Naive thymus-derived CD4-positive, alpha-beta T cell (primary cell): Measurements from ENCODE around the gene CDC42SE2. TPM values are rescaled to one million over a fixed set of nuclear protein-coding genes. Genes with fewer than 3 reads are reported as not detected.

Experiments used
- ATAC-seq: fragments of 150-1000 bp; cut with Tn5 transposase; 2 replicates; pipeline ENCODE4 v1.10.0; 2021; ENCODE audit warnings: mild to moderate bottlenecking, moderate library complexity
- CTCF ChIA-PET: fragments of 350-600 bp; sonication (Branson Sonifier 250); formaldehyde crosslinking; loops from one replicate; lab custom pipeline; 2021; ENCODE audit warnings: antibody characterized with exemption; lab: Charles Lee
- POLR2A ChIA-PET: fragments of 350-600 bp; sonication (Branson Sonifier 250); formaldehyde crosslinking; loops from one replicate; lab custom pipeline; 2021; ENCODE audit warnings: antibody characterized with exemption, inconsistent platforms; lab: Charles Lee
- DNase-seq, 9 donors: peaks; one replicate each; pipeline versions ENCODE4 v3.0.0 to v3.0.0-alpha.2; 2020 to 2022; ENCODE audit warnings: mixed read lengths in 1 of 9
- H3K27ac ChIP-seq: one replicate; pipeline ENCODE4 v1.7.0; 2013; ENCODE audit warnings: mild to moderate bottlenecking, low read depth, low read length, moderate library complexity
- H3K27me3 ChIP-seq, 2 donors: one replicate each; pipeline ENCODE4 v1.7.0; 2013; ENCODE audit warnings: low read length in 2 of 2, mild to moderate bottlenecking in 2 of 2, moderate library complexity in 2 of 2; ENCODE audit not compliant: control insufficient read depth in 2 of 2, insufficient read depth in 2 of 2
- H3K36me3 ChIP-seq, 3 experiments: 1 replicate in 2 of 3; 2 replicates in 1 of 3; pipeline ENCODE4 v1.7.0; 2013; ENCODE audit warnings: low read length in 3 of 3, mild to moderate bottlenecking in 3 of 3, moderate library complexity in 1 of 3; ENCODE audit not compliant: insufficient read depth in 3 of 3, control insufficient read depth in 2 of 3
- H3K4me1 ChIP-seq, 2 donors: one replicate each; pipeline ENCODE4 v1.7.0; 2013; ENCODE audit warnings: low read length in 2 of 2, mild to moderate bottlenecking in 2 of 2, moderate library complexity in 1 of 2; ENCODE audit not compliant: control insufficient read depth in 2 of 2, insufficient read depth in 2 of 2
- H3K4me3 ChIP-seq: 2 replicates; pipeline ENCODE4 v1.7.0; 2013; ENCODE audit warnings: mild to moderate bottlenecking, low read length
- H3K9me3 ChIP-seq, 3 experiments: 1 replicate in 2 of 3; 2 replicates in 1 of 3; pipeline ENCODE4 v1.7.0; 2013; ENCODE audit warnings: low read length in 3 of 3; ENCODE audit not compliant: control insufficient read depth in 2 of 3
- H3K27ac Mint-ChIP-seq, 9 donors: one replicate each; pipeline ENCODE4 v1.8.0; 2020 to 2022; ENCODE audit warnings: mixed read lengths in 9 of 9, mild to moderate bottlenecking in 8 of 9, moderate library complexity in 5 of 9, inconsistent platforms in 2 of 9
- H3K27me3 Mint-ChIP-seq, 5 donors: one replicate each; pipeline ENCODE4 v1.8.0; 2021 to 2022; ENCODE audit warnings: mixed read lengths in 5 of 5, mild to moderate bottlenecking in 1 of 5
- H3K36me3 Mint-ChIP-seq, 5 donors: one replicate each; pipeline ENCODE4 v1.8.0; 2020 to 2022; ENCODE audit warnings: mixed read lengths in 5 of 5, mild to moderate bottlenecking in 3 of 5, inconsistent platforms in 1 of 5
- H3K4me1 Mint-ChIP-seq, 7 donors: one replicate each; pipeline ENCODE4 v1.8.0; 2020 to 2022; ENCODE audit warnings: mixed read lengths in 7 of 7, mild to moderate bottlenecking in 3 of 7, inconsistent platforms in 1 of 7
- H3K4me3 Mint-ChIP-seq, 10 donors: one replicate each; pipeline ENCODE4 v1.8.0; 2020 to 2022; ENCODE audit warnings: mild to moderate bottlenecking in 10 of 10, mixed read lengths in 10 of 10, moderate library complexity in 6 of 10, inconsistent platforms in 2 of 10
- H3K9me3 Mint-ChIP-seq, 11 donors: one replicate each; pipeline ENCODE4 v1.8.0; 2020 to 2022; ENCODE audit warnings: mixed read lengths in 11 of 11, mild to moderate bottlenecking in 4 of 11, inconsistent platforms in 1 of 11, moderate library complexity in 1 of 11
- intact Hi-C, 2 donors: fragments of 100-400 bp; cut with micrococcal nuclease; formaldehyde crosslinking; loops; one replicate each; pipeline ENCODE4 v1.15.1; 2023
- polyA plus RNA-seq, 2 donors: library from polyadenylated mRNA; unstranded; fragments of 300-500 nt; fragmentation: Illumina TruSeq; gene quantifications; one replicate each; pipeline ENCODE4 v1.2.3, GENCODE V29; 2021
- total RNA-seq, 6 experiments: library from RNA in 5 of 6; stranded (reverse) in 5 of 6; gene quantifications; 1 replicate in 5 of 6; 2 replicates in 1 of 6; pipeline ENCODE4 v1.2.3 and lab custom pipeline; 2021 to 2026

Gene CDC42SE2
- total and polyA plus RNA-seq, 7 experiments from 2014 or later = 143 to 482 (median 244) TPM

- peaks cover 50 to 82% of the 10 kb centered on the region in 2 donors for H3K4me1 ChIP-seq
- no peak for DNase-seq
- H3K4me3 ChIP-seq = no peak overlapping the region
- Mint-ChIP-seq H3K27ac (peak overlapping the region in 3 of 9 donors; percentile 64 to 71 (median 65)), H3K36me3 (peaks cover 3 to 31% (median 24%) of the 10 kb centered on the region in 5 donors), H3K27me3 (no peaks in the 10 kb centered on the region), H3K9me3 (peaks cover 0 to 3% (median 0%) of the 10 kb centered on the region in 11 donors), H3K4me1 (peaks cover 57 to 86% (median 75%) of the 10 kb centered on the region in 7 donors), H3K4me3 (peak overlapping the region in 2 of 10 donors; percentile 34 to 61)
- no peaks in the 10 kb centered on the region for H3K27me3 ChIP-seq
- peaks cover 0 to 8% (median 0%) of the 10 kb centered on the region in 3 experiments for H3K36me3 ChIP-seq
- no peaks in the 10 kb centered on the region for H3K9me3 ChIP-seq
- no peak overlapping the region for H3K27ac ChIP-seq
- ChIA-PET CTCF (interaction anchor here (0.6 kb wide), 1 partner anchor 46 kb away, joined by 3 read pairs; no protein-coding TSS in a partner anchor), POLR2A (interaction anchor here (0.6 to 1.1 kb wide), 5 partner anchors 16 to 174 kb away, joined by 3 read pairs; no protein-coding TSS in a partner anchor)
- intact Hi-C loops = loop anchor here (2.0 to 5.0 kb wide), 3 partner anchors 17 to 36 kb away; partner anchors contain the start of gene CDC42SE2 (in 1 of the 2)
- ATAC-seq = no peak
Observed at GRCh38 chr5:131297886-131298285, 34.0 kb downstream of the CDC42SE2 start.

DNA sequence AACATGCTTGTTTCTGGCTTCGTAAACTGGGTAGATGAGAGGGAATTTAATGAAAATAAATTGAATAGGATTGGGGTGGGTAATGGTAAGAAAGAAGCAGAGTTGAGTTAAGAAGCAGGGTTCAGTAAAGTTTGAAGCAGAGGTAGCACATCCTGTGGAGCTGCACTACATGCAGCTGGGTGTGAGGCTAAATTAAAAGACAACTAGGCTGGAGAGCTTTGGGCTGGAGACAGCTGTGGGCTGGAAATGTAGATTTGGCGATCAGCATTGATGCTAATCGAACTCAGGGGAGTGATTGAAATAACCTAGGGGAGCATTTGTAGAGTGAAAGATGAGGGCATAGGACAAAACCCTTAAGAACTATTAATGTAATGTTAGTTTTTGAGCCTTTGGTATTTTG is 35.6 kb downstream of the CDC42SE2 start:
- POLR2A ChIA-PET = interaction anchor here (0.6 to 1.4 kb wide), 5 partner anchors 9 to 89 kb away, joined by 3 to 5 read pairs (median 3); no protein-coding TSS in a partner anchor
- Mint-ChIP-seq H3K36me3 (peaks cover 3 to 28% (median 17%) of the 10 kb centered on the region in 5 donors), H3K27me3 (no peaks in the 10 kb centered on the region), H3K27ac (peak overlapping the region; percentile 33 to 90 (median 68)), H3K4me3 (peak overlapping the region; percentile 47 to 82 (median 61)), H3K9me3 (peaks cover 0 to under 1% (median 0%) of the 10 kb centered on the region in 11 donors), H3K4me1 (peaks cover 58 to 86% (median 73%) of the 10 kb centered on the region in 7 donors)
- Histone ChIP-seq H3K36me3 (peaks cover 0 to 8% (median 0%) of the 10 kb centered on the region in 3 experiments), H3K4me1 (peaks cover 46 to 72% of the 10 kb centered on the region in 2 donors), H3K27ac (peak overlapping the region; percentile 28), H3K9me3 (no peaks in the 10 kb centered on the region), H3K4me3 (no peak overlapping the region), H3K27me3 (no peaks in the 10 kb centered on the region)
- intact Hi-C loops = loop anchor here (1.0 to 5.0 kb wide), 3 partner anchors 10 to 37 kb away; partner anchors contain the start of gene CDC42SE2 (in 1 of the 2)
- CTCF ChIA-PET = no interaction called here
- DNase-seq (peak in 1 of 9 donors; percentile 27), ATAC-seq (no peak)

DNA sequence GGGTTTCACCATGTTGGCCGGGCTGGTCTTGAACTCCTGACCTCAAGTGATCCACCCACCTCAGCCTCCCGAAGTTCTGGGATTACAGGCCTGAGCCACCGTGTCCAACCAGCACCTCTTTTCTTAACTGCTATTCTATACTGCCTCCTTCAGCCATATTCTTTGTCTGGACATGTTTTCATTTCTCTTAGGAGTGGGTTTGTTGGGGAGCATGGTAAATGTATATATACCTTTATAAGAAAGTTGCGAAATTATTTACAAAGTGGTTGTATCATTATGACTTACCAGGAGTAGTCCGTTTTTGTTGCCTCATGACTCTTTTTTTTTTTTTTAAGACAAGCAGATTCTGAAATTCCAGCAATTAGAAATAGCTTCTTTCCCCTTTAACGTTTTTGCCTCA is 38.7 kb downstream of the CDC42SE2 start:
- intact Hi-C loops = loop anchor here (2.0 to 5.0 kb wide), 2 partner anchors 22 to 40 kb away; no protein-coding TSS in a partner anchor
- CTCF ChIA-PET = no interaction called here
- H3K4me1 Mint-ChIP-seq = peaks cover 51 to 81% (median 70%) of the 10 kb centered on the region in 7 donors

GRCh38 chr5:131303537-131303936 is 39.7 kb downstream of the CDC42SE2 start:
- intact Hi-C loops = loop anchor here (1.0 to 5.0 kb wide), 3 partner anchors 14 to 39 kb away; no protein-coding TSS in a partner anchor
- H3K27ac Mint-ChIP-seq = peak overlapping the region in 6 of 9 donors; percentile 2 to 62 (median 36)
- POLR2A ChIA-PET = interaction anchor here (0.6 to 1.6 kb wide), 4 partner anchors 10 to 114 kb away, joined by 3 to 5 read pairs (median 4); partner anchors contain the start of gene CDC42SE2
- peaks cover 53 to 77% (median 71%) of the 10 kb centered on the region in 7 donors for H3K4me1 Mint-ChIP-seq
- Histone ChIP-seq H3K9me3 (no peaks in the 10 kb centered on the region), H3K4me1 (peaks cover 45 to 55% of the 10 kb centered on the region in 2 donors), H3K36me3 (peaks cover 0 to 3% (median 0%) of the 10 kb centered on the region in 3 experiments), H3K27me3 (no peaks in the 10 kb centered on the region), H3K27ac (peak overlapping the region; percentile 23), H3K4me3 (no peak overlapping the region)
- peaks cover 0 to 39% (median 18%) of the 10 kb centered on the region in 5 donors for H3K36me3 Mint-ChIP-seq
- no peak for DNase-seq
- H3K27me3 Mint-ChIP-seq = no peaks in the 10 kb centered on the region
- no peak for ATAC-seq
- CTCF ChIA-PET = no interaction called here
- H3K4me3 Mint-ChIP-seq = peak overlapping the region in 5 of 10 donors; percentile 0 to 46 (median 28)
- peaks cover 0 to 7% (median 0%) of the 10 kb centered on the region in 11 donors for H3K9me3 Mint-ChIP-seq

More for the DNA sequence above, 38.7 kb downstream of the CDC42SE2 start:
- Mint-ChIP-seq H3K4me3 (peak overlapping the region in 8 of 10 donors; percentile 0 to 61 (median 36)), H3K27ac (peak overlapping the region in 7 of 9 donors; percentile 12 to 90 (median 56)), H3K27me3 (no peaks in the 10 kb centered on the region), H3K9me3 (peaks cover 0 to 5% (median 0%) of the 10 kb centered on the region in 11 donors), H3K36me3 (peaks cover 0 to 35% (median 18%) of the 10 kb centered on the region in 5 donors)
- Histone ChIP-seq H3K27me3 (no peaks in the 10 kb centered on the region), H3K4me3 (no peak overlapping the region), H3K27ac (no peak overlapping the region), H3K4me1 (peaks cover 51 to 64% of the 10 kb centered on the region in 2 donors), H3K36me3 (peaks cover 0 to 8% (median 0%) of the 10 kb centered on the region in 3 experiments), H3K9me3 (no peaks in the 10 kb centered on the region)
- POLR2A ChIA-PET = interaction anchor here (1.5 kb wide), 1 partner anchor 9 kb away, joined by 3 read pairs; no protein-coding TSS in a partner anchor
- DNase-seq (no peak), ATAC-seq (no peak)

- Histone ChIP-seq H3K36me3 (no peaks in the 10 kb centered on the region), H3K4me1 (peaks cover 36 to 46% of the 10 kb centered on the region in 2 donors), H3K4me3 (no peak overlapping the region), H3K27ac (peak overlapping the region; percentile 14), H3K27me3 (no peaks in the 10 kb centered on the region), H3K9me3 (no peaks in the 10 kb centered on the region)
- Mint-ChIP-seq H3K27me3 (no peaks in the 10 kb centered on the region), H3K4me1 (peaks cover 44 to 77% (median 62%) of the 10 kb centered on the region in 7 donors), H3K4me3 (peak overlapping the region; percentile 2 to 62 (median 52)), H3K27ac (peak overlapping the region in 8 of 9 donors; percentile 35 to 84 (median 68)), H3K9me3 (peaks cover 0 to 7% (median 0%) of the 10 kb centered on the region in 11 donors), H3K36me3 (peaks cover 0 to 38% (median 17%) of the 10 kb centered on the region in 5 donors)
- POLR2A ChIA-PET = interaction anchor here (0.7 to 1.6 kb wide), 3 partner anchors 34 to 43 kb away, joined by 3 to 5 read pairs (median 3); partner anchors contain the start of gene CDC42SE2
- CTCF ChIA-PET = no interaction called here
- ATAC-seq = no peak
- no peak for DNase-seq
- intact Hi-C loops = loop anchor here in 1 of 2 donors (5.0 kb wide), 1 partner anchor 38 kb away; no protein-coding TSS in a partner anchor
Observed at GRCh38 chr5:131304414-131304813, 40.6 kb downstream of the CDC42SE2 start.

DNA sequence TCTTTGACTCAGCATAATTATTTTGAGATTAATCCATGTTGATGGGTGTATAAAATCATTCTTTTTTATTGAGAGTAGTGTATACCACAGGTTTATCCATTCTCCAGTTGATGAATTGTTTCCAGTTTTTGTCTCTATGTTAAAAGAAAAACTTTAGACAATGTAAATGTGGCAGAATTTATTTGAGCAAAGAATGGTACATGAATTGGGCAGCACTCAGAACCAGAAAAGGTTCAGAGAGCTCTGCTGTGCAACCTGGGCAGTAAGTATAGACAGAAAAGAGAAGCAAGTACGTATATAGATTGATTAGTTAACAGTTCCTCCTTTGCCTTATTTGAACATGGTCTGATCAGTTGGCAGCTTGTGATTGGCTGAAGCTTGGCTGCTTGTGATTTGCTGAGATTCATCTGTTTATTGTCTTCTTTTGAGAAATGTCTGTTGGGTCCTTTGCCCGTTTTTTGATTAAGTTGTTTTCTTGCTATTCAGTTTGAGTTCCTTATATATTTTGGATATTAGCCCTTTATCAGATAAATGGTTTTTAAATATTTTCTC is 41.4 kb downstream of the CDC42SE2 start:
- ChIA-PET POLR2A (interaction anchor here (0.6 to 1.1 kb wide), 3 partner anchors 44 to 76 kb away, joined by 3 read pairs; no protein-coding TSS in a partner anchor), CTCF (no interaction called here)
- Histone ChIP-seq H3K9me3 (no peaks in the 10 kb centered on the region), H3K36me3 (no peaks in the 10 kb centered on the region), H3K4me3 (no peak overlapping the region), H3K4me1 (peaks cover 28 to 38% of the 10 kb centered on the region in 2 donors), H3K27ac (no peak overlapping the region), H3K27me3 (no peaks in the 10 kb centered on the region)
- Mint-ChIP-seq H3K27ac (peak overlapping the region in 8 of 9 donors; percentile 4 to 83 (median 46)), H3K4me1 (peaks cover 39 to 77% (median 61%) of the 10 kb centered on the region in 7 donors), H3K27me3 (no peaks in the 10 kb centered on the region), H3K9me3 (peaks cover 0 to 9% (median 0%) of the 10 kb centered on the region in 11 donors), H3K4me3 (peak overlapping the region in 8 of 10 donors; percentile 4 to 60 (median 53)), H3K36me3 (peaks cover 0 to 34% (median 14%) of the 10 kb centered on the region in 5 donors)
- no peak for DNase-seq
- intact Hi-C loops = no loop called here
- ATAC-seq = peak; percentile 48
